ENCODE data around the gene CYTH4.
A peak's percentile ranks its signal among the peaks of the same experiment; 100 is the strongest.

Gene CYTH4

DNA sequence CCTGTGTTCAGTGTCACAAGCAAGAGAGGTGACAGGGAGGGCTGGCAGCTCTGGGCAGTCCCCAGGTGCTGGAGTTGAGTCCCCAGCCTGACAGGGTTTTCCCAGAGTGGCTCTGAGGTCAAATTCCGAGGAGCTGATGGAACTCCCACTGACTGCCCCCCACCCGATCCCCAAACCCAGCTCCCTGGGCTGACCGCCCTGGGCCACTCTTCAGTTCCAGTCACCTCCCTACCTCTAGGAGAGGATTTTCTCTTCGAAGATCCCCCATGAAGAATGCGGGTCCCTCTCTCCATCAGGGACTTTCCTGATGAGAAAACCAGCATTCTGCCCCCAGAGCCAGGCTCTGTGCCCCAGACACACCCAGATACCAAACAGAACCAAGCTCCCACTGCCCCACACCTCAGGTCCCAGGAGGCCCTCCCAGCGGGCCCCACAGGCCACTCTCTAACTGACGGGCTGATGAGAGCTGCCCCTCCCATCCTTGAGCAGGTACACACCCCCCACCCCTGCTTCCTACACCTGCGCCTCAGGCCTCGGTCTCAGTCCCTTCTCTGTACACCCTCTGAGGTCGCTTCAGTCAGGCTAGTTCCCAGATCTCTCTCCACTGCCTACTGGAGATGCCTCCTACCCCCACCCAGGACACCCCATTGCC lies 26.1 kb upstream of the CYTH4 start:
- Histone ChIP-seq H3K4me1 (ENCODE audit: control extremely low read depth in 1 of 4, control insufficient read depth in 4 of 4, insufficient read depth in 4 of 4, low read length in 3 of 4) (peaks cover 4 to 29% (median 22%) of the 10 kb centered on the region in 4 experiments), H3K4me3 (ENCODE audit: control insufficient read depth in 1 of 7, extremely low read depth in 1 of 7, insufficient read depth in 4 of 7, low read depth in 2 of 7, low read length in 6 of 7) (no peak overlapping the region), H3K27ac (ENCODE audit: insufficient read depth in 1 of 2, low read depth in 1 of 2, low read length in 2 of 2, poor library complexity in 1 of 2, severe bottlenecking in 2 of 2) (no peak overlapping the region), H3K27me3 (replicated peaks in 2 of 5; ENCODE audit: control insufficient read depth in 4 of 5, insufficient read depth in 5 of 5, low read length in 4 of 5) (no peaks in the 10 kb centered on the region), H3K36me3 (ENCODE audit: control insufficient read depth in 4 of 4, insufficient read depth in 4 of 4, low read length in 3 of 4) (no peaks in the 10 kb centered on the region), H3K9me3 (ENCODE audit: control extremely low read depth in 1 of 5, control insufficient read depth in 4 of 5, insufficient read depth in 2 of 5, low read depth in 1 of 5, low read length in 4 of 5) (no peaks in the 10 kb centered on the region)
- no peak for DNase-seq
- ChIA-PET POLR2A (no interaction called here), CTCF (interaction anchor here (0.9 to 1.6 kb wide), 4 partner anchors 14 to 43 kb away, joined by 3 to 4 read pairs (median 3); no protein-coding TSS in a partner anchor)
- 93% methylated on average over 9 of the region's 10 CpGs for WGBS (ENCODE audit: insufficient coverage)

DNA sequence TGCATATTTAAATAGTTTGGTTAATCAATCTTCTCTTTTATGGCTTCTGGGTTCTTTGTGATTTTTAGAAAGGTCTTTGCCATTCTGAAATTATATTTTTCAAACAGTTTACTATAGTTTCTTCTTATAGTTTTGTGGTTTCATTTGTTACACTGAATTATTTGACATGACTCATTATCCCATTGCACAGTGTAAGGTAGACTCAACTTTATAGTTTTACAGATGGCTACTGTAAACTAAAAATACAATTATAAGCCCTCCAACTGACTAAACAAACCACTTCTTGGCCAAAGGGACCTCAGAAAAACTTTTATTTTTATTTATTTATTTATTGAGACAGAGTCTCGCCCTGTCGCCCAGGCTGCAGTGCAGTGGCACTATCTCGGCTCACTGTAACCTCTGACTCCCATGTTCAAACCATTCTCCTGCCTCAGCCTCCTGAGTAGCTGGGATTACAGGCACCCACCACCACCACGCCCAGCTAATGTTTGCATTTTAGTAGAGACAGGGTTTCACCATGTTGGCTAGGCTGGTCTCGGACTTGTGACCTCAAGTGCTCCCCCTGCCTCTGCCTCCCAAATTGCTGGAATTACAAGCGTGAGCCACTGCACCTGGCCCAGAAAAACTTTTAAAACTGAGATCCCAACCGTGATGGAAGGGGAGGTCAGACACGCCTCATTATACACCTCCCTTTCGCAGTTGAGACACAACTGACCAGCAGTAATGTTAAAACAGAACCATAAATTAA lies 24.1 kb upstream of the CYTH4 start:
- H3K4me1 ChIP-seq (ENCODE audit: control extremely low read depth in 1 of 4, control insufficient read depth in 4 of 4, insufficient read depth in 4 of 4, low read length in 3 of 4), result peaks cover 2 to 26% (median 18%) of the 10 kb centered on the region in 4 experiments
- H3K36me3 ChIP-seq (ENCODE audit: control insufficient read depth in 4 of 4, insufficient read depth in 4 of 4, low read length in 3 of 4), result no peaks in the 10 kb centered on the region
- whole genome bisulfite sequencing (ENCODE audit: insufficient coverage), result 98% methylated on average over 7 of the region's 9 CpGs
- ChIA-PET POLR2A (interaction anchor here (0.6 kb wide), 2 partner anchors 167 to 475 kb away, joined by 3 read pairs; no protein-coding TSS in a partner anchor), CTCF (interaction anchor here (1.2 to 7.6 kb wide), 11 partner anchors 10 to 139 kb away, joined by 3 to 157 read pairs (median 18); partner anchors contain the start of genes CYTH4 and RAC2)
- DNase-seq, result no peak
- H3K9me3 ChIP-seq (ENCODE audit: control extremely low read depth in 1 of 5, control insufficient read depth in 4 of 5, insufficient read depth in 2 of 5, low read depth in 1 of 5, low read length in 4 of 5), result no peaks in the 10 kb centered on the region
- no peak overlapping the region for H3K27ac ChIP-seq (ENCODE audit: insufficient read depth in 1 of 2, low read depth in 1 of 2, low read length in 2 of 2, poor library complexity in 1 of 2, severe bottlenecking in 2 of 2)
- no peak overlapping the region for H3K4me3 ChIP-seq (ENCODE audit: control insufficient read depth in 1 of 7, extremely low read depth in 1 of 7, insufficient read depth in 4 of 7, low read depth in 2 of 7, low read length in 6 of 7)
- no peaks in the 10 kb centered on the region for H3K27me3 ChIP-seq (replicated peaks in 2 of 5; ENCODE audit: control insufficient read depth in 4 of 5, insufficient read depth in 5 of 5, low read length in 4 of 5)

DNA sequence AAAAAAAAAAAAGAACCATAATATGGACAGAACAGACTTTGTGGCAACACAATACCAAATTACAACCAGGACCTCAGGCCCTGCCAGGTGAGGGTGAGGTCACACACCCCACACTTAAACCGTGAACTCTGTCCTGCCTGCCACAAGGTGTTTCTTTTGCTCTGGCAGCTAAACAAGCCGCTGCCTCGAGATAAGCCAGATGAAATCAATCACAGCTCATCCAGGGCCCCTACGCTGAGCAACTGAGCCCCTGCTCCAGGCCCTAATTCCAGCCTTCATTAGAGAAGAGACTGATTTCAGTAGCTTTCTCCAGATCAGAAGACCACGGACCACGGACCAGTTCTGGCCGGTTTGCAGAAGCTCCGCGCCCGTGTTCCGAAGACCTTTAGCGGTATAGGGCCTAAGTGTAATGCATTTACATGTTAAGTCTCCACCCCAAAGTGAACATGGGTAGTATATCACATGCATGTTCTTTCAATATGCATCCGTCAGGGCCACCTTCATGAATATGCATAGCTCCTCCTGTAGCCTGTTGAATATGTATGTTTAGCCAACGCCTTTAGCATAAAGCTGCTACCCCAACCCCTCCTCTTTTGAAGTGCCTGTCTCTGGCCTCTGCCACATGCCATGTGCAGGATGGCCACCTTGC lies 23.4 kb upstream of the CYTH4 start:
- Histone ChIP-seq H3K4me1 (ENCODE audit: control extremely low read depth in 1 of 4, control insufficient read depth in 4 of 4, insufficient read depth in 4 of 4, low read length in 3 of 4) (peaks cover 2 to 24% (median 17%) of the 10 kb centered on the region in 4 experiments), H3K27me3 (replicated peaks in 2 of 5; ENCODE audit: control insufficient read depth in 4 of 5, insufficient read depth in 5 of 5, low read length in 4 of 5) (no peaks in the 10 kb centered on the region), H3K4me3 (ENCODE audit: control insufficient read depth in 1 of 7, extremely low read depth in 1 of 7, insufficient read depth in 4 of 7, low read depth in 2 of 7, low read length in 6 of 7) (peak overlapping the region in 3 of 7 experiments; percentile 19 to 55 (median 46)), H3K9me3 (ENCODE audit: control extremely low read depth in 1 of 5, control insufficient read depth in 4 of 5, insufficient read depth in 2 of 5, low read depth in 1 of 5, low read length in 4 of 5) (peaks cover 0 to 5% (median 3%) of the 10 kb centered on the region in 5 experiments), H3K36me3 (ENCODE audit: control insufficient read depth in 4 of 4, insufficient read depth in 4 of 4, low read length in 3 of 4) (no peaks in the 10 kb centered on the region), H3K27ac (ENCODE audit: insufficient read depth in 1 of 2, low read depth in 1 of 2, low read length in 2 of 2, poor library complexity in 1 of 2, severe bottlenecking in 2 of 2) (no peak overlapping the region)
- ChIA-PET POLR2A (interaction anchor here (0.6 to 1.1 kb wide), 5 partner anchors 14 to 476 kb away, joined by 3 to 4 read pairs (median 3); no protein-coding TSS in a partner anchor), CTCF (interaction anchor here (0.8 to 7.6 kb wide), 23 partner anchors 8 to 303 kb away, joined by 3 to 157 read pairs (median 12); partner anchors contain the start of genes CYTH4 and RAC2)
- DNase-seq, result peak in 2 of 3 donors; percentile 44 to 56
- 94% methylated on average over 13 of the region's 14 CpGs for WGBS (ENCODE audit: insufficient coverage)

DNA sequence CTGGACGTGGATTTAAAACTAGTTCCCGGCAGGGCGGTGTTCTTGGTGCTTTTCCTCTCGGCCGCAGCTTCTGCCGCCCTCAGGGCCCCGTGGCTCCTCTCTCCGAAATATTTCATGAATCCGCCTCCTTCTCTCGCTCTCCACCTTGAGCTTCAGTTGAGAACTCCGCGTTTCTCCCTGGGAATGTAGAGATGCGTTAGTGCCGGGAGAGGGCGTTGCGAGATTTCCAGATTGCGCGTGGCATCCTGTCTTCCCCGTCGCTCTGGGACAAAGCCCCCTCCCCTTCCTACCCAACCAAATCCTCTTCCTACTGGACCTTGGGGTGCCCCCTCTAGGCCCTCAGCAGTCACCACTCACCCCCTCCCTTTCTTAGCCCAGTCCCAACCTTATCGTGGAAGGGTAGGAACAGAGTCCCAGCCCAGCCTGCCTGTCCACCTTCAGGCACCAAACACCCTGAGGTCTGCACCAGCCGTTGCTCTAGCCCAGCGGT lies 22.7 kb upstream of the CYTH4 start:
- Histone ChIP-seq H3K27me3 (replicated peaks in 2 of 5; ENCODE audit: control insufficient read depth in 4 of 5, insufficient read depth in 5 of 5, low read length in 4 of 5) (no peaks in the 10 kb centered on the region), H3K9me3 (ENCODE audit: control extremely low read depth in 1 of 5, control insufficient read depth in 4 of 5, insufficient read depth in 2 of 5, low read depth in 1 of 5, low read length in 4 of 5) (peaks cover 0 to 12% (median 10%) of the 10 kb centered on the region in 5 experiments), H3K27ac (ENCODE audit: insufficient read depth in 1 of 2, low read depth in 1 of 2, low read length in 2 of 2, poor library complexity in 1 of 2, severe bottlenecking in 2 of 2) (no peak overlapping the region), H3K36me3 (ENCODE audit: control insufficient read depth in 4 of 4, insufficient read depth in 4 of 4, low read length in 3 of 4) (no peaks in the 10 kb centered on the region), H3K4me1 (ENCODE audit: control extremely low read depth in 1 of 4, control insufficient read depth in 4 of 4, insufficient read depth in 4 of 4, low read length in 3 of 4) (peaks cover 2 to 23% (median 16%) of the 10 kb centered on the region in 4 experiments), H3K4me3 (ENCODE audit: control insufficient read depth in 1 of 7, extremely low read depth in 1 of 7, insufficient read depth in 4 of 7, low read depth in 2 of 7, low read length in 6 of 7) (peak overlapping the region in 3 of 7 experiments; percentile 19 to 55 (median 46))
- peak; percentile 55 to 65 (median 59) for DNase-seq
- WGBS (ENCODE audit: insufficient coverage), result under 1% methylated on average over 19 of the region's 23 CpGs
- CTCF ChIA-PET, result interaction anchor here (0.8 to 7.6 kb wide), 32 partner anchors 8 to 302 kb away, joined by 3 to 157 read pairs (median 5); partner anchors contain the start of genes CYTH4, MFNG and RAC2
- POLR2A ChIA-PET, result interaction anchor here (0.7 to 1.1 kb wide), 4 partner anchors 14 to 205 kb away, joined by 3 to 4 read pairs (median 4); no protein-coding TSS in a partner anchor

DNA sequence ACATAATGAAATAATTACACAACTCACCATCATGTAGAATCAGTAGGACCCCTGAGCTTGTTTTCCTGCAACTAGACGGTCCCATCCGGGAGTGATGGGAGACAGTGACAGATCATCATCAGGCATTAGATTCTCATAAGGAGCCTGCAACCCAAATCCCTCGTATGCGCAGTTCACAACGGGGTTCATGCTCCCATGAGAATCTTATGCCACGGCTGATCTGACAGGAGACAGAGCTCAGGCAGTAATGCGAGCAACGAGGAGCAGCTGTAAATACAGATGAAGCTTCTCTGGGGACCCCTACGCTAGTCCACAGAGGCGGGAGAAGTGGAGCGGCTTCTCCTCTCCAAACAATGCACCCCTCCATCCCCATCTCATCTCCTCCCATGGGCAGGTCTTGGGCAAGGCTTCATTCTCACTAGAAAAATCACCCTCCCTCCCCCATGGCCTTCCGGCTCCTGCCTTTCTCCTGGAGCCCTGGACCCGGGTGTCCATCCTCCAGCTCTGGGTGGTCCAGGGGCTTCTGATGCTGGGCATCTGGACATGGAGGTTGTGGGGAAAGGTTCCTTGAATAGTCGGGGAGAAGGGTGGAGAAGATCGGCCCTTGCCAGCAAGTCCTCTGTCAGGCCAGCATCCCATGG lies 22.0 kb upstream of the CYTH4 start:
- ChIA-PET POLR2A (interaction anchor here (0.6 to 1.1 kb wide), 4 partner anchors 15 to 56 kb away, joined by 3 to 4 read pairs (median 3); no protein-coding TSS in a partner anchor), CTCF (interaction anchor here (0.6 to 7.6 kb wide), 35 partner anchors 9 to 461 kb away, joined by 3 to 157 read pairs (median 4); partner anchors contain the start of genes CYTH4, MFNG and RAC2)
- H3K4me3 ChIP-seq (ENCODE audit: control insufficient read depth in 1 of 7, extremely low read depth in 1 of 7, insufficient read depth in 4 of 7, low read depth in 2 of 7, low read length in 6 of 7), result peak overlapping the region in 1 of 7 experiments; percentile 46
- no peak overlapping the region for H3K27ac ChIP-seq (ENCODE audit: insufficient read depth in 1 of 2, low read depth in 1 of 2, low read length in 2 of 2, poor library complexity in 1 of 2, severe bottlenecking in 2 of 2)
- H3K9me3 ChIP-seq (ENCODE audit: control extremely low read depth in 1 of 5, control insufficient read depth in 4 of 5, insufficient read depth in 2 of 5, low read depth in 1 of 5, low read length in 4 of 5), result peaks cover 0 to 14% (median 12%) of the 10 kb centered on the region in 5 experiments
- H3K36me3 ChIP-seq (ENCODE audit: control insufficient read depth in 4 of 4, insufficient read depth in 4 of 4, low read length in 3 of 4), result no peaks in the 10 kb centered on the region
- DNase-seq, result no peak
- 79% methylated on average over 12 of the region's 15 CpGs for WGBS (ENCODE audit: insufficient coverage)
- H3K27me3 ChIP-seq (replicated peaks in 2 of 5; ENCODE audit: control insufficient read depth in 4 of 5, insufficient read depth in 5 of 5, low read length in 4 of 5), result no peaks in the 10 kb centered on the region
- H3K4me1 ChIP-seq (ENCODE audit: control extremely low read depth in 1 of 4, control insufficient read depth in 4 of 4, insufficient read depth in 4 of 4, low read length in 3 of 4), result peaks cover 2 to 23% (median 16%) of the 10 kb centered on the region in 4 experiments

DNA sequence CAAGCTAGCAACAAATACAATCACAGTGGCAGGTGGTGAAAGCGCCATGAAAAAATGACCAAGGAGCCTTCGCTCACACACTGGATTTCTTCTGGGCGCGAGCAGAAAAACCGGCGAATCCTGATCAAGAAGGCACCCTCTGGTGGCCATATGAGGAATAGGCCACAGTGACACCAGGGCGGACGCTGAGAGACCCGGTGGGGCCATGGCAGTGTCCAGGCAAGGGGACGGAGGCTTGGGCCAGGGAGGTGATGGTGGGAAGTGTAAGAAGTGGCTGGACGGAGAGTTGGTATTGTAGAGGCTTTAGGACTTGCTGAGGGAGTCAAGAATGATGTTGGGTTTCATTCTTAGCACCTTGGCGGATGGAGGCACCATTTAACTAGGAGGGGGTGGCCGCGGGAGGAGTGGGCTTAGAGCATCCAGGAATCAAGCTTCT lies 21.4 kb upstream of the CYTH4 start:
- WGBS (ENCODE audit: insufficient coverage), result 20% methylated on average over 13 of the region's 14 CpGs
- Histone ChIP-seq H3K9me3 (ENCODE audit: control extremely low read depth in 1 of 5, control insufficient read depth in 4 of 5, insufficient read depth in 2 of 5, low read depth in 1 of 5, low read length in 4 of 5) (peaks cover 0 to 14% (median 12%) of the 10 kb centered on the region in 5 experiments), H3K36me3 (ENCODE audit: control insufficient read depth in 4 of 4, insufficient read depth in 4 of 4, low read length in 3 of 4) (no peaks in the 10 kb centered on the region), H3K27me3 (replicated peaks in 2 of 5; ENCODE audit: control insufficient read depth in 4 of 5, insufficient read depth in 5 of 5, low read length in 4 of 5) (no peaks in the 10 kb centered on the region), H3K4me3 (ENCODE audit: control insufficient read depth in 1 of 7, extremely low read depth in 1 of 7, insufficient read depth in 4 of 7, low read depth in 2 of 7, low read length in 6 of 7) (no peak overlapping the region), H3K4me1 (ENCODE audit: control extremely low read depth in 1 of 4, control insufficient read depth in 4 of 4, insufficient read depth in 4 of 4, low read length in 3 of 4) (peaks cover 2 to 23% (median 15%) of the 10 kb centered on the region in 4 experiments), H3K27ac (ENCODE audit: insufficient read depth in 1 of 2, low read depth in 1 of 2, low read length in 2 of 2, poor library complexity in 1 of 2, severe bottlenecking in 2 of 2) (no peak overlapping the region)
- peak in 2 of 3 donors; percentile 53 to 58 for DNase-seq
- CTCF ChIA-PET, result interaction anchor here (0.6 to 7.6 kb wide), 30 partner anchors 9 to 462 kb away, joined by 3 to 157 read pairs (median 6); partner anchors contain the start of genes CYTH4, MFNG and RAC2
- POLR2A ChIA-PET, result interaction anchor here (0.6 to 1.0 kb wide), 2 partner anchors 24 to 55 kb away, joined by 3 read pairs; no protein-coding TSS in a partner anchor
